Measurements from ENCODE around the gene SKIC3.

The SKIC3 gene

GRCh38 chr5:95549030-95549429 is 5.7 kb downstream of the SKIC3 start:
- no peak overlapping the region for H3K18ac ChIP-seq (ENCODE audit: low read length)
- H3K27ac ChIP-seq (replicated peaks; ENCODE audit: low read length), result no peak overlapping the region
- H3K4me3 ChIP-seq (ENCODE audit: low read length in 2 of 2), result no peak overlapping the region
- DNase-seq (ENCODE audit: low spot score), result no peak
- no peak overlapping the region for H2BK120ac ChIP-seq (ENCODE audit: low read depth, low read length)
- H3K9ac ChIP-seq (ENCODE audit: low read depth, low read length, poor library complexity), result no peak overlapping the region
- H3K36me3 ChIP-seq (replicated peaks in 1 of 2; ENCODE audit: control insufficient read depth in 2 of 2, insufficient read depth in 2 of 2, low read length in 2 of 2), result peaks cover 8 to 90% of the 10 kb centered on the region in 2 donors
- H3K4me2 ChIP-seq (ENCODE audit: insufficient read depth, low read length, poor library complexity, severe bottlenecking), result no peak overlapping the region
- no peak overlapping the region for H4K91ac ChIP-seq (ENCODE audit: low read depth, low read length, poor library complexity)
- no peak overlapping the region for H2BK5ac ChIP-seq (ENCODE audit: low read length)
- no peak overlapping the region for H3K4ac ChIP-seq (ENCODE audit: low read length)
- H3K23ac ChIP-seq (ENCODE audit: low read depth, low read length, poor library complexity), result no peak overlapping the region
- H2BK15ac ChIP-seq (ENCODE audit: low read length), result no peak overlapping the region
- H4K8ac ChIP-seq (ENCODE audit: low read depth, low read length), result no peak overlapping the region
- peaks cover 1% of the 10 kb centered on the region for H3K79me1 ChIP-seq (ENCODE audit: low read depth, low read length)
- no peaks in the 10 kb centered on the region for H3K27me3 ChIP-seq (ENCODE audit: control insufficient read depth in 3 of 3, insufficient read depth in 3 of 3, low read depth in 1 of 3, low read length in 3 of 3)
- no peaks in the 10 kb centered on the region for H3K9me3 ChIP-seq (replicated peaks in 1 of 2; ENCODE audit: control insufficient read depth in 2 of 2, insufficient read depth in 1 of 2, low read depth in 1 of 2, low read length in 2 of 2)
- peaks cover 0 to 3% of the 10 kb centered on the region in 2 donors for H3K4me1 ChIP-seq (ENCODE audit: control insufficient read depth in 2 of 2, insufficient read depth in 1 of 2, low read depth in 1 of 2, low read length in 2 of 2)
- no peak overlapping the region for H2AFZ ChIP-seq (ENCODE audit: low read length)
- H2BK12ac ChIP-seq (ENCODE audit: low read length), result no peak overlapping the region
- no peak overlapping the region for H2AK5ac ChIP-seq (ENCODE audit: low read depth, low read length)
- H3K14ac ChIP-seq (ENCODE audit: low read length), result no peak overlapping the region

GRCh38 chr5:95543017-95543705 is 11.6 kb downstream of the SKIC3 start:
- DNase-seq (ENCODE audit: low spot score), result no peak
- Histone ChIP-seq H2BK15ac (ENCODE audit: low read length) (no peak overlapping the region), H2BK12ac (ENCODE audit: low read length) (no peak overlapping the region), H3K4me2 (ENCODE audit: insufficient read depth, low read length, poor library complexity, severe bottlenecking) (no peak overlapping the region), H2BK120ac (ENCODE audit: low read depth, low read length) (no peak overlapping the region), H3K27ac (replicated peaks; ENCODE audit: low read length) (no peak overlapping the region), H3K9me3 (replicated peaks in 1 of 2; ENCODE audit: control insufficient read depth in 2 of 2, insufficient read depth in 1 of 2, low read depth in 1 of 2, low read length in 2 of 2) (no peaks in the 10 kb centered on the region), H4K8ac (ENCODE audit: low read depth, low read length) (no peak overlapping the region), H3K36me3 (replicated peaks in 1 of 2; ENCODE audit: control insufficient read depth in 2 of 2, insufficient read depth in 2 of 2, low read length in 2 of 2) (peaks cover 9 to 97% of the 10 kb centered on the region in 2 donors), H2AFZ (ENCODE audit: low read length) (no peak overlapping the region), H3K27me3 (ENCODE audit: control insufficient read depth in 3 of 3, insufficient read depth in 3 of 3, low read depth in 1 of 3, low read length in 3 of 3) (no peaks in the 10 kb centered on the region), H3K79me1 (ENCODE audit: low read depth, low read length) (no peaks in the 10 kb centered on the region), H2BK5ac (ENCODE audit: low read length) (no peak overlapping the region), H3K4me3 (ENCODE audit: low read length in 2 of 2) (no peak overlapping the region), H3K4ac (ENCODE audit: low read length) (no peak overlapping the region), H3K23ac (ENCODE audit: low read depth, low read length, poor library complexity) (no peak overlapping the region), H3K14ac (ENCODE audit: low read length) (no peak overlapping the region), H3K18ac (ENCODE audit: low read length) (no peak overlapping the region), H4K91ac (ENCODE audit: low read depth, low read length, poor library complexity) (no peak overlapping the region), H3K4me1 (ENCODE audit: control insufficient read depth in 2 of 2, insufficient read depth in 1 of 2, low read depth in 1 of 2, low read length in 2 of 2) (no peaks in the 10 kb centered on the region), H2AK5ac (ENCODE audit: low read depth, low read length) (no peak overlapping the region), H3K9ac (ENCODE audit: low read depth, low read length, poor library complexity) (no peak overlapping the region)
- WGBS, 2 donors (ENCODE audit: extremely low coverage in 2 of 2, insufficient read length in 2 of 2, insufficient replicate concordance in 1 of 2), result no CpG with 5 or more reads among the region's 3 CpGs

- no peak for DNase-seq (ENCODE audit: low spot score)
Measured at GRCh38 chr5:95537501-95537900, 17.3 kb downstream of the SKIC3 start.

GRCh38 chr5:95533761-95534160 is 21.0 kb downstream of the SKIC3 start:
- H3K4ac ChIP-seq (ENCODE audit: low read length), result no peak overlapping the region
- DNase-seq (ENCODE audit: low spot score), result no peak
- H2BK5ac ChIP-seq (ENCODE audit: low read length), result no peak overlapping the region
- no peak overlapping the region for H3K18ac ChIP-seq (ENCODE audit: low read length)
- H3K9ac ChIP-seq (ENCODE audit: low read depth, low read length, poor library complexity), result no peak overlapping the region
- H3K4me3 ChIP-seq (ENCODE audit: low read length in 2 of 2), result no peak overlapping the region
- H3K36me3 ChIP-seq (replicated peaks in 1 of 2; ENCODE audit: control insufficient read depth in 2 of 2, insufficient read depth in 2 of 2, low read length in 2 of 2), result peaks cover 2 to 81% of the 10 kb centered on the region in 2 donors
- no peaks in the 10 kb centered on the region for H3K27me3 ChIP-seq (ENCODE audit: control insufficient read depth in 3 of 3, insufficient read depth in 3 of 3, low read depth in 1 of 3, low read length in 3 of 3)
- no peak overlapping the region for H3K14ac ChIP-seq (ENCODE audit: low read length)
- no peak overlapping the region for H4K91ac ChIP-seq (ENCODE audit: low read depth, low read length, poor library complexity)
- no peak overlapping the region for H3K27ac ChIP-seq (replicated peaks; ENCODE audit: low read length)
- H4K8ac ChIP-seq (ENCODE audit: low read depth, low read length), result no peak overlapping the region
- H3K23ac ChIP-seq (ENCODE audit: low read depth, low read length, poor library complexity), result no peak overlapping the region
- H2AFZ ChIP-seq (ENCODE audit: low read length), result no peak overlapping the region
- no peak overlapping the region for H2AK5ac ChIP-seq (ENCODE audit: low read depth, low read length)
- H2BK15ac ChIP-seq (ENCODE audit: low read length), result no peak overlapping the region
- no peak overlapping the region for H2BK120ac ChIP-seq (ENCODE audit: low read depth, low read length)
- H3K4me1 ChIP-seq (ENCODE audit: control insufficient read depth in 2 of 2, insufficient read depth in 1 of 2, low read depth in 1 of 2, low read length in 2 of 2), result no peaks in the 10 kb centered on the region
- no peak overlapping the region for H3K4me2 ChIP-seq (ENCODE audit: insufficient read depth, low read length, poor library complexity, severe bottlenecking)
- no peaks in the 10 kb centered on the region for H3K79me1 ChIP-seq (ENCODE audit: low read depth, low read length)
- H2BK12ac ChIP-seq (ENCODE audit: low read length), result no peak overlapping the region
- H3K9me3 ChIP-seq (replicated peaks in 1 of 2; ENCODE audit: control insufficient read depth in 2 of 2, insufficient read depth in 1 of 2, low read depth in 1 of 2, low read length in 2 of 2), result no peaks in the 10 kb centered on the region

More at GRCh38 chr5:95537501-95537900, 17.3 kb downstream of the SKIC3 start:
- H3K4me2 ChIP-seq (ENCODE audit: insufficient read depth, low read length, poor library complexity, severe bottlenecking), result no peak overlapping the region
- no peak overlapping the region for H3K9ac ChIP-seq (ENCODE audit: low read depth, low read length, poor library complexity)
- H2BK12ac ChIP-seq (ENCODE audit: low read length), result no peak overlapping the region
- H2AFZ ChIP-seq (ENCODE audit: low read length), result no peak overlapping the region
- no peaks in the 10 kb centered on the region for H3K4me1 ChIP-seq (ENCODE audit: control insufficient read depth in 2 of 2, insufficient read depth in 1 of 2, low read depth in 1 of 2, low read length in 2 of 2)
- H3K14ac ChIP-seq (ENCODE audit: low read length), result no peak overlapping the region
- no peak overlapping the region for H4K91ac ChIP-seq (ENCODE audit: low read depth, low read length, poor library complexity)
- no peak overlapping the region for H3K4me3 ChIP-seq (ENCODE audit: low read length in 2 of 2)
- H2AK5ac ChIP-seq (ENCODE audit: low read depth, low read length), result no peak overlapping the region
- no peak overlapping the region for H3K23ac ChIP-seq (ENCODE audit: low read depth, low read length, poor library complexity)
- no peak overlapping the region for H2BK120ac ChIP-seq (ENCODE audit: low read depth, low read length)
- no peaks in the 10 kb centered on the region for H3K9me3 ChIP-seq (replicated peaks in 1 of 2; ENCODE audit: control insufficient read depth in 2 of 2, insufficient read depth in 1 of 2, low read depth in 1 of 2, low read length in 2 of 2)
- no CpG with 5 or more reads among the region's 2 CpGs for WGBS, 2 donors (ENCODE audit: extremely low coverage in 2 of 2, insufficient read length in 2 of 2, insufficient replicate concordance in 1 of 2)
- H4K8ac ChIP-seq (ENCODE audit: low read depth, low read length), result no peak overlapping the region
- no peak overlapping the region for H2BK5ac ChIP-seq (ENCODE audit: low read length)
- H2BK15ac ChIP-seq (ENCODE audit: low read length), result no peak overlapping the region
- H3K27me3 ChIP-seq (ENCODE audit: control insufficient read depth in 3 of 3, insufficient read depth in 3 of 3, low read depth in 1 of 3, low read length in 3 of 3), result no peaks in the 10 kb centered on the region
- no peak overlapping the region for H3K27ac ChIP-seq (replicated peaks; ENCODE audit: low read length)
- peaks cover 2 to 89% of the 10 kb centered on the region in 2 donors for H3K36me3 ChIP-seq (replicated peaks in 1 of 2; ENCODE audit: control insufficient read depth in 2 of 2, insufficient read depth in 2 of 2, low read length in 2 of 2)
- no peaks in the 10 kb centered on the region for H3K79me1 ChIP-seq (ENCODE audit: low read depth, low read length)
- no peak overlapping the region for H3K4ac ChIP-seq (ENCODE audit: low read length)
- H3K18ac ChIP-seq (ENCODE audit: low read length), result no peak overlapping the region
